ENCODE measurements around the gene GLIS2.

GRCh38 chr16:4382795-4383357, 67.0 kb downstream of the GLIS2 start:
- TF ChIP-seq CTCF (IDR thresholded peaks at IDR 0.05 in 8 of 11, conservative IDR thresholded peaks at IDR 0.05 in 3 of 11) (no peak), POLR2A (IDR thresholded peaks at IDR 0.05) (no peak)
